SK-N-SH (cell line): ENCODE results near the gene MRPL18.

Experiments used
- CTCF ChIP-seq: fragments of 200-600 bp; sonication (generic); IDR thresholded peaks from 2 replicates; pipeline ENCODE4 v1.6.1; 2017; ENCODE audit warnings: antibody characterized with exemption, mild to moderate bottlenecking, moderate library complexity
- EP300 ChIP-seq, 2 experiments: IDR thresholded peaks; 2 replicates each; pipeline versions ENCODE4 v1.4.0 to v1.6.1; 2012; ENCODE audit warnings: borderline replicate concordance in 1 of 2, low read depth in 1 of 2, low read length in 1 of 2
- GABPA ChIP-seq: IDR thresholded peaks from 2 replicates; pipeline ENCODE4 v1.4.0; 2012; ENCODE audit warnings: low read depth, mild to moderate bottlenecking
- IRF3 ChIP-seq: fragments of 150-350 bp; IDR thresholded peaks from 2 replicates; pipeline ENCODE4 v1.6.1; 2016; ENCODE audit warnings: mild to moderate bottlenecking, low read depth, low read length
- POLR2AphosphoS5 ChIP-seq: IDR thresholded peaks from 2 replicates; pipeline ENCODE4 v1.6.1; 2012; ENCODE audit warnings: low read depth, low read length
- RCOR1 ChIP-seq: fragments of 150-350 bp; IDR thresholded peaks from 2 replicates; pipeline ENCODE4 v1.6.1; 2017; ENCODE audit warnings: antibody characterized with exemption, low read length
- TEAD4 ChIP-seq: IDR thresholded peaks from 2 replicates; pipeline ENCODE4 v1.4.0; 2012; ENCODE audit warnings: mild to moderate bottlenecking, borderline replicate concordance; ENCODE audit not compliant: insufficient read depth
- YY1 ChIP-seq: IDR thresholded peaks from 2 replicates; pipeline ENCODE4 v1.4.0; 2012; ENCODE audit warnings: low read depth, mild to moderate bottlenecking
- ZBTB33 ChIP-seq: IDR thresholded peaks from 2 replicates; pipeline ENCODE4 v1.4.0; 2012; ENCODE audit warnings: low read depth, borderline replicate concordance

DNA sequence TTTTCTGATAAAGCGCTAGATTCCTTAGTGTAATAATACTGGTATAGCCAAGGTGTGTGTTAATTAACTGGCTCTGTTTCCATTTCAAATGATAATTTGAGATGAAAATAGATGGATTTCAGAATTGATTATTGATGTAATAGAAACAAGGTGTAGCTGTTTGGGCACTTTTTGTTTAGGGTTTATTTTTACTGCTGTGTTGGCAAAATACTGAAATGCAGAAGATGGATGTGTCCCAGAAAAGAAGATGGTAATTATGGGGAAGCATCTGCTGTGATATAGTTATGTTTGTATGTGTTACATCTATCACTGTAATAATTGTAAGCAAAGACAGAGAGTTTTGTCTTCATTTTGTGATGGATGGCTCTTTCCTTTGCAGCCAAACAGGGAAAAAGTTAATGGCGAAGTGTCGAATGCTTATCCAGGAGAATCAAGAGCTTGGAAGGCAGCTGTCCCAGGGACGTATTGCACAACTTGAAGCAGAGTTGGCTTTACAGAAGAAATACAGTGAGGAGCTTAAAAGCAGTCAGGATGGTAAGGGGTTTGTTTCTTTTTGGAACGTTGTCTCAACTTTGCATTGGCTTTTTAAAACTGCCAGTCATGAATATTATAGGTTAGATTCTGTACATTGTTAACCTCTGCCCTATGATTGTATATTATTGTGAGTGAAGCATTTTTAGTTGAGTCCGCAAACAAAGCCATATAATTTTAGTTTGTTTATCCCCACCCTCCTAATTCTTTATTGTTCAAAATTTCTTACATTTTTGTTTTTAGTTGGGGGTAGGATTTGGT lies 37.0 kb upstream of the MRPL18 start:
- TF ChIP-seq CTCF (no peak), EP300 (IDR thresholded peaks at IDR 0.05; ENCODE audit: borderline replicate concordance in 1 of 2, low read depth in 1 of 2, low read length in 1 of 2) (no peak), ZBTB33 (no peak), GABPA (no peak), RCOR1 (no peak), TEAD4 (no peak), YY1 (no peak), IRF3 (no peak), POLR2AphosphoS5 (no peak)
